T-cell (primary cell): ENCODE data around the gene PDCD4. TPM values are rescaled to one million over a fixed set of nuclear protein-coding genes. Genes with fewer than 3 reads are reported as not detected.

Experiments
- ATAC-seq, 4 experiments: fragments of 200-7000 bp in 3 of 4; fragments of 150-1000 bp in 1 of 4; cut with Tn5 transposase; replicated peaks in 1 of 4; 1 replicate in 3 of 4; 2 replicates in 1 of 4; pipeline ENCODE4 v1.10.0; 2021; ENCODE audit warnings: moderate library complexity in 3 of 4, mild to moderate bottlenecking in 2 of 4, moderate number of reproducible peaks in 1 of 4
- CTCF ChIA-PET, 2 donors: fragments of 300-600 bp; sonication (Branson Sonifier 250); formaldehyde crosslinking; loops; one replicate each; lab custom pipeline; 2022; ENCODE audit warnings: antibody characterized with exemption in 2 of 2; lab: Charles Lee
- POLR2A ChIA-PET, 2 donors: fragments of 300-600 bp; sonication (Branson Sonifier 250); formaldehyde crosslinking; loops; one replicate each; lab custom pipeline; 2022; ENCODE audit warnings: antibody characterized with exemption in 2 of 2; lab: Charles Lee
- DNase-seq, 35 experiments: peaks; one replicate each; pipeline versions ENCODE4 v3.0.0 to v3.0.0-alpha.2; 2013 to 2023
- H3K27ac ChIP-seq: one replicate; pipeline ENCODE4 v1.5.1; 2013; ENCODE audit warnings: low read length
- H3K27me3 ChIP-seq, 2 experiments: replicated peaks in 1 of 2; 1 replicate in 1 of 2; 2 replicates in 1 of 2; pipeline versions ENCODE4 v1.6.1 to v1.7.0; 2013; ENCODE audit warnings: low read length in 1 of 2, mixed read lengths in 1 of 2; ENCODE audit not compliant: control insufficient read depth in 2 of 2, insufficient read depth in 2 of 2; ENCODE audit errors: extremely low read depth in 1 of 2
- H3K36me3 ChIP-seq, 2 donors: 1 replicate in 1 of 2; 2 replicates in 1 of 2; pipeline versions ENCODE4 v1.6.1 to v1.7.0; 2013; ENCODE audit warnings: low read length in 1 of 2; ENCODE audit not compliant: control insufficient read depth in 2 of 2, insufficient read depth in 1 of 2; ENCODE audit errors: extremely low read depth in 1 of 2
- H3K4me1 ChIP-seq, 2 experiments: 1 replicate in 1 of 2; 2 replicates in 1 of 2; pipeline versions ENCODE4 v1.6.1 to v1.7.0; 2013; ENCODE audit warnings: low read length in 2 of 2, mixed read lengths in 1 of 2; ENCODE audit not compliant: insufficient read depth in 2 of 2, control insufficient read depth in 1 of 2; ENCODE audit errors: extremely low read depth in 1 of 2
- H3K4me3 ChIP-seq, 2 donors: 1 replicate in 1 of 2; 2 replicates in 1 of 2; pipeline versions ENCODE4 v1.5.1 to v1.7.0; 2013; ENCODE audit warnings: mild to moderate bottlenecking in 2 of 2, low read length in 1 of 2, moderate library complexity in 1 of 2; ENCODE audit not compliant: control insufficient read depth in 1 of 2; ENCODE audit errors: extremely low read depth in 1 of 2
- H3K9me3 ChIP-seq: 2 replicates; pipeline ENCODE4 v1.7.0; 2013
- H3K27ac Mint-ChIP-seq, 2 donors: one replicate each; pipeline ENCODE4 v1.8.0; 2020 to 2021; ENCODE audit warnings: mild to moderate bottlenecking in 2 of 2, mixed read lengths in 2 of 2
- H3K27me3 Mint-ChIP-seq, 2 donors: one replicate each; pipeline ENCODE4 v1.8.0; 2021 to 2022; ENCODE audit warnings: mixed read lengths in 2 of 2
- H3K36me3 Mint-ChIP-seq: one replicate; pipeline ENCODE4 v1.8.0; 2021; ENCODE audit warnings: mixed read lengths
- H3K4me1 Mint-ChIP-seq, 3 donors: one replicate each; pipeline ENCODE4 v1.8.0; 2020 to 2022; ENCODE audit warnings: mixed read lengths in 3 of 3, mild to moderate bottlenecking in 1 of 3
- H3K4me3 Mint-ChIP-seq, 3 donors: one replicate each; pipeline ENCODE4 v1.8.0; 2020 to 2022; ENCODE audit warnings: mild to moderate bottlenecking in 3 of 3, mixed read lengths in 3 of 3, moderate library complexity in 3 of 3
- H3K9me3 Mint-ChIP-seq, 3 donors: one replicate each; pipeline ENCODE4 v1.8.0; 2020 to 2022; ENCODE audit warnings: mixed read lengths in 3 of 3
- WGBS: methylation state at CpG from one replicate; pipeline ENCODE4 v1.1.5; 2013; ENCODE audit warnings: missing lambda C conversion rate; ENCODE audit not compliant: insufficient coverage; 5-methylcytosine and 5-hydroxymethylcytosine counted together
- total RNA-seq, 35 experiments: library from RNA in 6 of 35; stranded (reverse) in 6 of 35; fragments of 120-200 nt in 1 of 35; gene quantifications; one replicate each; pipeline versions ENCODE4 v1.2.1 to v1.2.4 and lab custom pipeline; 2013 to 2026

The PDCD4 gene
- total RNA-seq, 5 donors from 2014 or later (not counting 1 experiment from before 2014, with no cell fraction given) = 239 to 335 (median 309) TPM

- H3K36me3 Mint-ChIP-seq = no peaks in the 10 kb centered on the region
- Histone ChIP-seq H3K9me3 (no peaks in the 10 kb centered on the region), H3K27ac (peak overlapping the region; percentile 96), H3K27me3 (no peaks in the 10 kb centered on the region), H3K4me3 (no peak overlapping the region), H3K36me3 (no peaks in the 10 kb centered on the region), H3K4me1 (peaks cover 82 to 83% of the 10 kb centered on the region in 2 experiments)
- whole genome bisulfite sequencing = 32% methylated on average over 5 of the region's 7 CpGs
- CTCF ChIA-PET = interaction anchor here (0.7 to 1.1 kb wide), 8 partner anchors 11 to 571 kb away, joined by 3 to 23 read pairs (median 4); partner anchors contain the start of genes BBIP1 (in 1 of the 2), PDCD4 (in 1 of the 2) and SHOC2 (in 1 of the 2)
- peak overlapping the region; percentile 6 to 72 (median 19) for H3K4me3 Mint-ChIP-seq
- ATAC-seq = peak; percentile 74 to 79 (median 78)
- H3K9me3 Mint-ChIP-seq = no peaks in the 10 kb centered on the region
- peak; percentile 45 to 85 (median 63) for DNase-seq
- H3K27ac Mint-ChIP-seq = peak overlapping the region; percentile 96
- POLR2A ChIA-PET = interaction anchor here (0.7 to 3.2 kb wide), 11 partner anchors 8 to 26 kb away, joined by 3 to 20 read pairs (median 5); partner anchors contain the start of gene PDCD4 (in 2 of the 2)
- no peaks in the 10 kb centered on the region for H3K27me3 Mint-ChIP-seq
- H3K4me1 Mint-ChIP-seq = peaks cover 87 to 92% (median 91%) of the 10 kb centered on the region in 3 donors
Observed at GRCh38 chr10:110860576-110861241, 11.0 kb upstream of the PDCD4 start.

GRCh38 chr10:110861476-110861875 is 10.3 kb upstream of the PDCD4 start:
- Mint-ChIP-seq H3K36me3 (no peaks in the 10 kb centered on the region), H3K9me3 (no peaks in the 10 kb centered on the region), H3K27ac (peak overlapping the region; percentile 99), H3K4me1 (peaks cover 89 to 94% (median 93%) of the 10 kb centered on the region in 3 donors), H3K27me3 (no peaks in the 10 kb centered on the region), H3K4me3 (peak overlapping the region in 1 of 3 donors; percentile 84)
- Histone ChIP-seq H3K4me3 (no peak overlapping the region), H3K9me3 (no peaks in the 10 kb centered on the region), H3K4me1 (peaks cover 88 to 90% of the 10 kb centered on the region in 2 experiments), H3K27ac (peak overlapping the region; percentile 96), H3K36me3 (no peaks in the 10 kb centered on the region), H3K27me3 (no peaks in the 10 kb centered on the region)
- WGBS = no CpG with 5 or more reads among the region's 2 CpGs
- CTCF ChIA-PET = interaction anchor here (0.5 to 1.1 kb wide), 5 partner anchors 15 to 58 kb away, joined by 4 to 23 read pairs (median 5); partner anchors contain the start of genes BBIP1 (in 1 of the 2) and SHOC2 (in 1 of the 2)
- ATAC-seq (no peak), DNase-seq (no peak)
- POLR2A ChIA-PET = interaction anchor here (0.8 to 3.2 kb wide), 8 partner anchors 9 to 26 kb away, joined by 3 to 20 read pairs (median 6); partner anchors contain the start of gene PDCD4 (in 2 of the 2)

- Histone ChIP-seq H3K27me3 (no peaks in the 10 kb centered on the region), H3K4me1 (peaks cover 93 to 96% of the 10 kb centered on the region in 2 experiments), H3K27ac (peak overlapping the region; percentile 96), H3K4me3 (no peak overlapping the region), H3K36me3 (no peaks in the 10 kb centered on the region), H3K9me3 (no peaks in the 10 kb centered on the region)
- no peaks in the 10 kb centered on the region for H3K36me3 Mint-ChIP-seq
- H3K9me3 Mint-ChIP-seq = no peaks in the 10 kb centered on the region
- no peaks in the 10 kb centered on the region for H3K27me3 Mint-ChIP-seq
- DNase-seq (no peak), ATAC-seq (no peak)
- H3K4me3 Mint-ChIP-seq = peak overlapping the region in 1 of 3 donors; percentile 84
- ChIA-PET POLR2A (interaction anchor here (1.2 to 3.2 kb wide), 6 partner anchors 9 to 25 kb away, joined by 3 to 20 read pairs (median 6); partner anchors contain the start of gene PDCD4 (in 2 of the 2)), CTCF (interaction anchor here in 1 of 2 donors (0.5 to 0.6 kb wide), 2 partner anchors 9 to 27 kb away, joined by 3 to 8 read pairs; partner anchors contain the start of gene PDCD4)
- peaks cover 95 to 100% (median 99%) of the 10 kb centered on the region in 3 donors for H3K4me1 Mint-ChIP-seq
- 86% methylated on average over 5 of the region's 6 CpGs for WGBS
- H3K27ac Mint-ChIP-seq = peak overlapping the region; percentile 99
Observed at GRCh38 chr10:110861930-110862649, 9.6 kb upstream of the PDCD4 start.

GRCh38 chr10:110862961-110863360 is 8.8 kb upstream of the PDCD4 start:
- WGBS = no CpG with 5 or more reads among the region's 6 CpGs
- Mint-ChIP-seq H3K4me3 (peak overlapping the region in 1 of 3 donors; percentile 84), H3K27ac (peak overlapping the region; percentile 99), H3K4me1 (peaks cover 95 to 100% (median 99%) of the 10 kb centered on the region in 3 donors), H3K9me3 (no peaks in the 10 kb centered on the region), H3K36me3 (no peaks in the 10 kb centered on the region), H3K27me3 (no peaks in the 10 kb centered on the region)
- no peaks in the 10 kb centered on the region for H3K36me3 ChIP-seq
- ChIA-PET CTCF (interaction anchor here (0.6 to 0.9 kb wide), 2 partner anchors 9 to 35 kb away, joined by 3 read pairs; partner anchors contain the start of gene PDCD4 (in 1 of the 2)), POLR2A (interaction anchor here in 1 of 2 donors (0.6 to 3.2 kb wide), 3 partner anchors 8 to 13 kb away, joined by 5 to 20 read pairs (median 6); partner anchors contain the start of gene PDCD4)
- DNase-seq (no peak), ATAC-seq (no peak)
- no peaks in the 10 kb centered on the region for H3K9me3 ChIP-seq
- H3K4me1 ChIP-seq = peaks cover 93 to 95% of the 10 kb centered on the region in 2 experiments
- H3K27me3 ChIP-seq = no peaks in the 10 kb centered on the region
- H3K4me3 ChIP-seq = no peak overlapping the region
- peak overlapping the region; percentile 96 for H3K27ac ChIP-seq

GRCh38 chr10:110863361-110863760 is 8.4 kb upstream of the PDCD4 start:
- H3K36me3 ChIP-seq = no peaks in the 10 kb centered on the region
- Mint-ChIP-seq H3K4me1 (peaks cover 95 to 100% (median 99%) of the 10 kb centered on the region in 3 donors), H3K36me3 (no peaks in the 10 kb centered on the region), H3K27ac (peak overlapping the region; percentile 99), H3K9me3 (no peaks in the 10 kb centered on the region), H3K4me3 (peak overlapping the region in 1 of 3 donors; percentile 84), H3K27me3 (no peaks in the 10 kb centered on the region)
- peaks cover 93 to 95% of the 10 kb centered on the region in 2 experiments for H3K4me1 ChIP-seq
- DNase-seq (no peak), ATAC-seq (no peak)
- H3K27ac ChIP-seq = peak overlapping the region; percentile 96
- no peaks in the 10 kb centered on the region for H3K27me3 ChIP-seq
- H3K9me3 ChIP-seq = no peaks in the 10 kb centered on the region
- ChIA-PET POLR2A (interaction anchor here in 1 of 2 donors (0.6 to 3.2 kb wide), 2 partner anchors 8 to 12 kb away, joined by 6 to 20 read pairs; partner anchors contain the start of gene PDCD4), CTCF (interaction anchor here in 1 of 2 donors (0.9 kb wide), 1 partner anchor 35 kb away, joined by 3 read pairs; no protein-coding TSS in a partner anchor)
- no peak overlapping the region for H3K4me3 ChIP-seq
